Right renal pelvis (tissue), 4 donors: ENCODE results near the gene UBXN1. TPM values are rescaled to one million over a fixed set of nuclear protein-coding genes. Genes with fewer than 3 reads are reported as not detected.
A peak's percentile ranks its signal among the peaks of the same experiment; 100 is the strongest.
"Not testable (repeated sequence)": the region's sequence is repeated elsewhere in the genome, so short reads cannot be mapped to it uniquely, and the experiment has no call there.

Experiments
- DNase-seq, 4 donors: peaks; one replicate each; pipeline ENCODE4 v3.0.0-alpha.2; 2013; ENCODE audit warnings: low read depth in 4 of 4, low spot score in 3 of 4, missing footprints in 1 of 4
- polyA plus RNA-seq, 4 donors: library from polyadenylated mRNA; unstranded; fragments of 120-200 nt; gene quantifications; one replicate each; pipeline ENCODE4 v1.2.1, GENCODE V29; 2013; ENCODE audit not compliant: insufficient read length in 4 of 4

The UBXN1 gene
- polyA plus RNA-seq, 4 donors = 147 to 179 (median 149) TPM

- DNase-seq = no peak
These were observed 2.2 kb downstream of the UBXN1 start for GRCh38 chr11:62676698-62677097.

- not testable (repeated sequence) for DNase-seq
These were observed 3.5 kb downstream of the UBXN1 start for GRCh38 chr11:62675415-62675814.

- no peak for DNase-seq
These were observed 5.7 kb downstream of the UBXN1 start for GRCh38 chr11:62673196-62673525.

- DNase-seq = peak; percentile 72 to 80 (median 74)
These were observed 7.1 kb downstream of the UBXN1 start, which contains the start of the genes LBHD1 and UQCC3 for GRCh38 chr11:62671608-62672389. Gene LBHD1, minus strand, starts transcription at chr11:62672267. Its CDS starts 2,236 bp downstream, at chr11:62670031. Gene UQCC3, plus strand, starts transcription at chr11:62671673. Its CDS starts 73 bp downstream, at chr11:62671746.

- DNase-seq = no peak
These were observed 7.7 kb downstream of the UBXN1 start for GRCh38 chr11:62671236-62671607.

- no peak for DNase-seq
These were observed 9.3 kb downstream of the UBXN1 start for GRCh38 chr11:62669420-62670161.

GRCh38 chr11:62667460-62667859, 11.4 kb downstream of the UBXN1 start:
- DNase-seq = no peak

- no peak for DNase-seq
These were observed 12.5 kb downstream of the UBXN1 start for GRCh38 chr11:62666259-62666926.

GRCh38 chr11:62665599-62666258, 13.1 kb downstream of the UBXN1 start:
- no peak for DNase-seq

GRCh38 chr11:62665075-62665598, 13.7 kb downstream of the UBXN1 start, which contains the start of the genes C11orf98 and CSKMT:
Gene C11orf98, minus strand, starts transcription at chr11:62665210. Its CDS starts 41 bp downstream, at chr11:62665169.
Gene CSKMT, plus strand, starts transcription at chr11:62665312. Its CDS starts 568 bp downstream, at chr11:62665880.
- peak; percentile 91 to 94 (median 94) for DNase-seq

- DNase-seq = no peak
These were observed 14.3 kb downstream of the UBXN1 start for GRCh38 chr11:62664405-62665074.

GRCh38 chr11:62656796-62657429, 22.0 kb downstream of the UBXN1 start:
- DNase-seq = no peak

GRCh38 chr11:62654297-62654696, 24.6 kb downstream of the UBXN1 start:
- no peak for DNase-seq

- no peak for DNase-seq
These were observed 26.5 kb downstream of the UBXN1 start for GRCh38 chr11:62652161-62653006.

- not testable (repeated sequence) for DNase-seq
These were observed 28.6 kb downstream of the UBXN1 start for GRCh38 chr11:62650283-62650682.

- no peak for DNase-seq
These were observed 29.4 kb downstream of the UBXN1 start for GRCh38 chr11:62649486-62649885.

- DNase-seq = no peak
These were observed 29.9 kb downstream of the UBXN1 start for GRCh38 chr11:62648967-62649364.
